H54 (cell line): Measurements from ENCODE around the gene RPL12.

Experiments used
- DNase-seq: peaks from one replicate; pipeline ENCODE4 v3.0.0; 2011; ENCODE audit warnings: low spot score, mixed read lengths; ENCODE audit not compliant: insufficient read length
- FAIRE-seq: peaks from 3 replicates; lab custom pipeline; 2011; peaks lifted over from hg19 to GRCh38; lab: Jason Lieb, UNC
- POLR2A ChIP-seq: IDR thresholded peaks from 2 replicates; pipeline ENCODE4 v1.6.1; 2011; ENCODE audit warnings: low read depth, mild to moderate bottlenecking, low read length

Gene RPL12

GRCh38 chr9:127415657-127416056 lies 35.5 kb downstream of the RPL12 start:
- DNase-seq (no peak), FAIRE-seq (no peak)

DNA sequence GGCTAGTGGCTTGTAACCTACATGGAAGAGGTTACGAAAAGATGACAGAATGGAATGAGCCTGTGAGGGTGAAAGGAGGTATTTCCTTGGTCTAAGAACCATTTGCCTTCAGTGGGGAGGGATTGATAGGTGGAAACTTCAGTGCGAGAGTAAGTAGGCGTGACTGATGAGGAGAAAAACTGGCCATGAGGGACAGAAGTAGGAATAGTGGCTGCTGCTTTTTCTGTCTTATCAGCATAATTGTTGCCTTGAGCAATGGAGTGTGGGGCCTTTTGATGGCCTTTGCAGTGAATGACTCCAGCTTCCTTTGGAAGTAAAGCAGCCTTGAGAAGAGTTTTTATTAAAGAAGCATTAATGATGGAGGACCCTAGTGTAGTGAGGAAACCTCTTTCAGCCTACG lies 36.1 kb downstream of the RPL12 start:
- DNase-seq (no peak), FAIRE-seq (no peak)
- TF ChIP-seq POLR2A: no peak

More at GRCh38 chr9:127415657-127416056, 35.5 kb downstream of the RPL12 start:
- TF ChIP-seq POLR2A: no peak

- DNase-seq (no peak), FAIRE-seq (no peak)
- TF ChIP-seq POLR2A: no peak
These were observed 40.1 kb downstream of the RPL12 start for GRCh38 chr9:127411122-127411521.

DNA sequence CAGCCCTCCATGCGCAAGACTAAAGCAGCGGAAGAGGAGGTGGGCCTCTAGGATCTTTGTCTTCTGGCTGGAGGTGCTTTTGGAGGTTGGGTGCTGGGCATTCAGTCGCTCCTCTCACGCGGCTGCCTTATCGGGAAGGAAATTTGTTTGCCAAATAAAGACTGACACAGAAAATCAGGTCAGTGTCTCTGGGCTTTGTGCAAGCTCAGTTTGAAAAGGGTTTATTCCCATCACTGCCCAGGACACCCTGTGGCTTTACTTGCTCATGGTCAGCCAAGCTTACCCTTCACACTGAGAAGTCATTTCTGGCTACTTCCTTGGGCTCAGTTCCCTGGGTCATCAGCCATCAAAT lies 43.7 kb downstream of the RPL12 start:
- TF ChIP-seq POLR2A: no peak
- DNase-seq (no peak), FAIRE-seq (no peak)

DNA sequence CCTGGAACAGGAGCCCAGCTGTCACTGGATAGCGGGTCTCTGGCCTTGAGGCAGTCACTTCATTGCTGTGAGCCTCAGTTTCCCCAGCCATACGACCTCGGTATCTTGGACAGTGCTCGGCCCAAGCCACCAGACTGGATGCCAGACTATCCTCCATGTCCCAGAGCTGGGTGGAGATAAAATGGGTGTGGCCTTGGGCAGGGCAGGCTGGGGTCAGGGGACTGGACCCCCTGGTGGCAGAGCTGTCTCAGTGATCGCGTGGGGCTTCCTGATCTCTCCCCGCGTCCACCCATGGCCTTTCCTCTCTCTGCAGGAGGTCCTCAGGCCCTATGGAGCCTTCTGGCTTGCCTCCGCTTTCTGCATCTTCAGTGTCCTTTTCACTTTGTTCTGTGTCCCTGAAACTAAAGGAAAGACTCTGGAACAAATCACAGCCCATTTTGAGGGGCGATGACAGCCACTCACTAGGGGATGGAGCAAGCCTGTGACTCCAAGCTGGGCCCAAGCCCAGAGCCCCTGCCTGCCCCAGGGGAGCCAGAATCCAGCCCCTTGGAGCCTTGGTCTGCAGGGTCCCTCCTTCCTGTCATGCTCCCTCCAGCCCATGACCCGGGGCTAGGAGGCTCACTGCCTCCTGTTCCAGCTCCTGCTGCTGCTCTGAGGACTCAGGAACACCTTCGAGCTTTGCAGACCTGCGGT lies 44.3 kb downstream of the RPL12 start:
- TF ChIP-seq POLR2A: no peak
- DNase-seq (no peak), FAIRE-seq (no peak)

- no peak for FAIRE-seq
- DNase-seq: no peak
- TF ChIP-seq POLR2A: no peak
These were observed 45.7 kb downstream of the RPL12 start for GRCh38 chr9:127405344-127406125.

DNA sequence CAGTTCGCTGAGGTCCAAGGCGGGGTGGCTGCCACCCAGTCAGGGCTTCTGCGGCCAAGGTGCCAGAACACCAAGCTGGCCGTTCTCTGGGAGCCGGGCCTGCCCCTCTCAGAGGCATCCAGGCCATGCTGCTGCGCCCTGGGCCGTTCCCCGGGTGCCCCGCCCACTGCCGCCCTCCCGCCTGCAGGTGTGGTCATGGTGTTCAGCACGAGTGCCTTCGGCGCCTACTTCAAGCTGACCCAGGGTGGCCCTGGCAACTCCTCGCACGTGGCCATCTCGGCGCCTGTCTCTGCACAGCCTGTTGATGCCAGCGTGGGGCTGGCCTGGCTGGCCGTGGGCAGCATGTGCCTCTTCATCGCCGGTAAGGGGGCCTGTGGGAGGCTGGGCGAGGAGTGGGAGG lies 46.6 kb downstream of the RPL12 start:
- no peak for FAIRE-seq
- no peak for TF ChIP-seq POLR2A

GRCh38 chr9:127403507-127404192 lies 47.6 kb downstream of the RPL12 start:
- TF ChIP-seq POLR2A: no peak
- FAIRE-seq: no peak
- DNase-seq: no peak

More for the DNA sequence above, 46.6 kb downstream of the RPL12 start:
- DNase-seq: no peak

- no peak for FAIRE-seq
- no peak for DNase-seq
- no peak for TF ChIP-seq POLR2A
These were observed 48.7 kb downstream of the RPL12 start for GRCh38 chr9:127402401-127403090.

GRCh38 chr9:127399736-127400269 lies 51.4 kb downstream of the RPL12 start:
- FAIRE-seq (no peak), DNase-seq (no peak)
- no peak for TF ChIP-seq POLR2A

GRCh38 chr9:127398715-127399400 lies 52.3 kb downstream of the RPL12 start:
- TF ChIP-seq POLR2A: no peak
- DNase-seq: no peak
- no peak for FAIRE-seq

- DNase-seq (no peak), FAIRE-seq (no peak)
- no peak for TF ChIP-seq POLR2A
These were observed 52.9 kb downstream of the RPL12 start for GRCh38 chr9:127398275-127398647.
